Measurements from ENCODE around the gene MIOS.

Gene MIOS

GRCh38 chr7:7566651-7567611 lies at the start of gene MIOS:
Gene MIOS (plus strand): TSS chr7:7566884. CDS start chr7:7572476, 5,592 bp downstream.
- DNase-seq (ENCODE audit: low read depth in 2 of 2), result peak; percentile 69 to 73

DNA sequence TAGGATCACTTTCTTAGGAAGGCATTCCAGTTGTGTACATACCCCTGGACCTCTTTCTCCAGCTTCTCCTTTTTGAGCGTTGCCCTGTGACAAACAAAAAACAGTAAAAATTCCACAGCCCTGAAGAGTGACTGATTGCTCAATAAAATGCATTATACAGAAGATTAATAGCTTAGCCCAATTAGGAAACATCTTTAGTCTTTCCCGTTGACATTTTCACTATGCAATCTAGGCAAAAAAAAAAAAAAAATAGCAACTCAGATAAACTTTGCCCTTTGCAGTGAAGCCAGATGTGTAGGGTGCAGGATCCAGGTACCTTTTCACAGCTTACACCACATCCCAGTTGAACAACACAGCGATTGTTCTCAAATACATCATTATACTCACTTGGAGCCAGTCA lies 48.9 kb upstream of the MIOS start:
- DNase-seq (ENCODE audit: low read depth in 2 of 2), result no peak

- no peak for DNase-seq (ENCODE audit: low read depth in 2 of 2)
These were observed 47.6 kb upstream of the MIOS start for GRCh38 chr7:7519056-7519455.

- DNase-seq (ENCODE audit: low read depth in 2 of 2), result no peak
These were observed 47.2 kb upstream of the MIOS start for GRCh38 chr7:7519528-7519927.

GRCh38 chr7:7521259-7521658 lies 45.4 kb upstream of the MIOS start:
- no peak for DNase-seq (ENCODE audit: low read depth in 2 of 2)

DNA sequence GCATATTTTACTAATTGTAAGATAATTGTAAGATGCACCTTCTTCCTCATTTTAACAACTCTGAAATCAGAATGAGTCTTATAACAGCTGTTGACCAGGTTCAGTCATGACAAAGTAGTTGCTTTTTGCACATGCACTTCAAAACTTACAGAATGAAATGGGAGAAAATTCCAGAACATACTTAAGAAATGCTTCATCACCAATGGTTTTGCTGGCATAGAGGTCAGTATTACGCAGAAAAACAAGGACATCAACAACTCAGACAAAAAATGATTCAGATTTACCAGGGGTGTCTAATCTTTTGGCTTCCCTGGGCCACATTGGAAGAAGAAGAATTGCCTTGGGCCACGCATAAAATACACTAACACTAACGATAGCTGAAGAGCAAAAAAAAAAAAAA lies 44.3 kb upstream of the MIOS start:
- DNase-seq (ENCODE audit: low read depth in 2 of 2), result no peak

DNA sequence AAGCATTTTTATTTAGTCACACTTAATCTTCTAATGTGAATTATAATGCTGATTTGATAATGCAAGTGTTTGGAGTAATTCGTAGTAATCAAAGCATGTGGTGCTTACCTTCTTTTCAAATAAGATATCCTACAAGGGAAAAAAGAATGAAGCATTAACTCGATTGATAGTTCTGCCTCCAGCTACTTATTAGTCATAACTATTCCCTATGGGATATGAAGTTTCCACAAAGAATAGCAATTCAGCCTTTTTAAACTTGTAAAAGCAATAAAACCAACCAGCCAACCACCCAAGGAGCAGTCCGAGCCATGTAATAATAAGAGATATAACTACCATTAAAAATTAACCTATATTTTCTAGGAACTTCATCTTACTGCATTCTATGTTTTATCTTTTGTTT lies 42.6 kb upstream of the MIOS start:
- DNase-seq (ENCODE audit: low read depth in 2 of 2), result no peak

GRCh38 chr7:7526006-7526405 lies 40.7 kb upstream of the MIOS start:
- DNase-seq (ENCODE audit: low read depth in 2 of 2), result no peak

- DNase-seq (ENCODE audit: low read depth in 2 of 2), result no peak
These were observed 39.6 kb upstream of the MIOS start for GRCh38 chr7:7527047-7527446.

- DNase-seq (ENCODE audit: low read depth in 2 of 2), result no peak
These were observed 37.4 kb upstream of the MIOS start for GRCh38 chr7:7529328-7529727.

DNA sequence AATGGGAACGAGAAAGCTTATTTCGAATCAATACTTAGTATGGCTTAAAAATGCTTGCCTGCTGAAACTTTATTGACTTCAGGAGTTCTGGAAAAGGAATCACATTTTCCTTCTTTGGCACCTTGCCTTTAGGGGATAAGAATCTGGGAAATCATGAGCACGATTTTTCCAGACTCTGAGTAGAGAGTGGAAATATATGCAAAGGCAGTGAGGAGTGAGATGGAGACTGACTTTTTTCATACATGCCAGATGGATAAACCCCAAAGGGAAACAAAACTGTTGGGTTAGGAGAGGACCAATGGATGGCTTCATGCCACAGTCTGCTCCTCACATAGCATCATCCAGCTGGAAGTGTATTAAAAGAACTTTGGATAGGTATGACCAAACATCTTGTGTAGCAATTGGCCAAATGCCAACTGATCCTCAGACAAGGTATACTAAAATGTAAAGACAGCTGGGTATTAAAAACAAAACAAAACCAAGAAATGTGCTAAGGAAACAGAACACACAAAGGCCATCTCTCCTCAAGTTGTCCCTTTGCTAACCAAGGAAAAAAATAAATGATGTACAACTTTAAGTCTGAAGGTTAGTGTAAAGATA lies 32.8 kb upstream of the MIOS start:
- DNase-seq (ENCODE audit: low read depth in 2 of 2), result no peak

DNA sequence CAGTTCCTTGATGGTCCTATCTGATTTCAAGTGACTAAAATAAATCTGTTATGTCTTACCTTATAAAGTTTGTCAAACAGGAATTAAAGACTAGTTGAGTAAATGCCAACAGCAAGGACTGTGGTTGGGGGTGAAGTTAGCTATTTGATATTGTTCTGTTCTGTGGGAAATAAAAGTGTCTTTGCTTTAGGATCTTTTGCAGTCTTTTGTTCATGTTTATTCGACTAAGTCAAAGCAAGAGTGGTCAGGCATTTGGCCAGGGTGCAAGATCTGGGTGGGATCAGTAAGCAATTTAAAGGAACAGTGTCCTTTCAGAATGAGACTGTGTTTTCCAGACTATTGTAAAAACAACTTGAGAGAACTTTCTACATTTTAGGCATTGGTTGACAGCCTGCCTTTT lies 31.0 kb upstream of the MIOS start, which contains the start of gene COL28A1:
COL28A1 (minus strand) TSS at position 183 of the 400 bp plus-strand sequence. CDS start 2,998 bp downstream, outside the sequence.
- DNase-seq (ENCODE audit: low read depth in 2 of 2), result no peak

- no peak for DNase-seq (ENCODE audit: low read depth in 2 of 2)
These were observed 30.2 kb upstream of the MIOS start for GRCh38 chr7:7536396-7537019.

DNA sequence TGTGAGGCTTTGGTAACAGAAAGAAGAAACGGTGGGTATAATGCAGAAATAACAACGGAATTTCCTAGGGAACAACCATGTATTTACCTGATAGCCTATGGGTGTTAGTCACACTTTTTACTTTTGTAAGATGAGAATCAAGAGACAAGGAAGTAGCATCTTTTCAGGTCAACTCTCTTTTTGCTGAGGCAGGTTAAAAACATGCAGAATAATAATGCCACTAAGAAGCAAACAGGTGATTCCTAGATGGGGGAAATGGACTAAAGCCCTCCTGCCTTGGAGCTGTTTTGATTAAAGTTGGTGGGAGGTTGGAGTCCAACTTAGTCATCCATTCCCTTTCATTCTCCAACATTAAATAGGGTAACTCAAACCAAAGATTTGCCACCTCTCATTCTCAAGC lies 29.0 kb upstream of the MIOS start:
- no peak for DNase-seq (ENCODE audit: low read depth in 2 of 2)

DNA sequence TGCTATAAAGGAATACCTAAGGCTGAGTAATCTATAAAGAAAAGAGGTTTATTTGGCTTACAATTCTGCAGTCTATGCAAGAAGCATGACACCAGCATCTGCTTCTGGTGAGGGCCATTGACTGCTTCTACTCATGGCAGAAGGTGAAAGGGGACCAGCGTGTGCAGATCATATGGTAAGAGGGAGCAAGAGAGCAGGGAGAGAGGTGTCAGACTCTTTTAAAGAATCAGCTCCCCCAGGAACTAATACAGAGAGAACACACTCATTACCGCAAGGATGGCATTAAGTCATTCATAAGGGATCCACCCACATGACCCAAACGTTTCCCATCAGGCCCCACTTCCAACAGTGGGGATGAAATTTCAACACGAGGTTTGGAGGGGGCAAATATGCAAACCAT lies 27.5 kb upstream of the MIOS start:
- DNase-seq (ENCODE audit: low read depth in 2 of 2), result no peak

DNA sequence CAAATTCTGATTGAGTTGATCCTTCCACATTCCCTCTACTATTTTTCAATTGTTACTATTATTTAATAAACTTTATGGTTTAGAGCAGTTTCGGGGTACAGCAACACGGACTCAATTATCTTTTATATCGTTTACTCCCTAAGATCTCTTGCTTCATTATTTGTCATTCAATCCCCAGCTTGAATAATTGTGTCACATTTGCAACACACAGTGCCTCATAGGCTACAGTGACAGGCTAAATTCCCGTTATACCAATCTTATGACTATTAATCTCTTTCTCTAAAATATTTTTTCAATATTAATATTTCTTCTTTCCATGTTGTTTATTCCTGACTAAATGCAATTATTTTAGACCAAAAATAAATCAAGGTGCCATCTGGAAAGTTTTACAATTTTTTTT lies 27.0 kb upstream of the MIOS start:
- no peak for DNase-seq (ENCODE audit: low read depth in 2 of 2)

DNA sequence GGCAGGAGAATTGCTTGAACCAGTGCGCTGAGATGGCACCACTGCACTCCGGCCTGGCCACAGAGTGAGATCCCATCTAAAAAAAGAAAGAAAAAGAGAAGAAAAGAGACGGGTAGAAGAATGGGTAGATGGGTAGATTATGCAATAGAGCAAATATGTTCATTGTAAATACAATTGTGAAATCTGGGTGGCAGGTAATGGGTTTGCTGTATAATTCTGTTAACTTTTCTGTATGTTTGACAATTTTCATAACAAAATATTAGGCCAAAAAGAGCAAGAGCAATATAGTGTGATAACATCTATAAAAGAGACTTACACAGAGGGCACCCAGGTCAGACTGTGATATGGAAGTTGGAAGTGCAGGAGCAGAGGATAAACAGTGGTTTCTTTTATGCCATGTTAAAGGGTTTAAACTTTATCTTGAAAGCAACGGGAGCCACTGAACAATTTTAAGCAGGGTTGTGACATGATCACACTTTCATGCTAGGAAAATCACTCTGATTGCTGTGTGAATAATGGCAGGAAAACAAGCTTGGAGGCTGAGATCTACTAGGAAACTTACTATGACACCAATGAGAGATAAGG lies 24.3 kb upstream of the MIOS start:
- DNase-seq (ENCODE audit: low read depth in 2 of 2), result no peak

- DNase-seq (ENCODE audit: low read depth in 2 of 2), result no peak
These were observed 18.3 kb upstream of the MIOS start for GRCh38 chr7:7548407-7548806.

DNA sequence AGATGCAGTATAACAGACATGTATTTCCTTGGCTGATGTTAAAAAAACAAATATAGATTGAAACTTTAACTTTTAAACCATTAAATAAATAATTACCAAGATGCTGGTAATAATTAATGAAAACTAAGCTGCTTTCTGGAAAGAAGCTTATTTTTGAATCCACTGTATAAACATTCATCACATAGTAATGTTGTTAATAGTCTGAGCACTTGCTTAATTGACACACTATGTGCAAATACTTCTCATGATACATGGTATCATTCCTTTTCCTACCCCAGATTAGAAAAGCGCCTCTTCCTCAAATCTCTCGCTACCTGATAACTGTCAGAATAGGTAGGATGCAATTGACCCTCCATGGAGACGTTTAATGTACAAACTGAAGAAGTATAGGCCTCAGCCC lies 16.0 kb upstream of the MIOS start:
- no peak for DNase-seq (ENCODE audit: low read depth in 2 of 2)

DNA sequence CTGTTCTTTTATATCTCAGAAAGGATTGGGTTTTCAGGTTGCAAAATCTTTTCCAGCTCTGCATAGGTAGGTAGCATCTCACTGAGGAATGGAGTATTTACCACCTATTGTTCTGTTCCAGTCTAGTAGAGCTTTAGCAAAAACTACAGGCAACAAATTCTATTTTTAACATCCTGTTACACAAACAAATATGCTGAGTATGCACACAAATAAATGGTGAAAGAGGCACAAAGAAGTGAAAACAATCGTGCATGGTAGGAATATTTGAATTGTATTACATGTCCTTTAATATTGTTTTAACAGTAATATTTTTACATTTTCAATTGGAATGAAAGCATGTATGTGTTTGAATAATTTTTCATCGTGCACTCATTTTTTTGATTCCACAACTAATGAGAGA lies 14.5 kb upstream of the MIOS start:
- DNase-seq (ENCODE audit: low read depth in 2 of 2), result no peak

DNA sequence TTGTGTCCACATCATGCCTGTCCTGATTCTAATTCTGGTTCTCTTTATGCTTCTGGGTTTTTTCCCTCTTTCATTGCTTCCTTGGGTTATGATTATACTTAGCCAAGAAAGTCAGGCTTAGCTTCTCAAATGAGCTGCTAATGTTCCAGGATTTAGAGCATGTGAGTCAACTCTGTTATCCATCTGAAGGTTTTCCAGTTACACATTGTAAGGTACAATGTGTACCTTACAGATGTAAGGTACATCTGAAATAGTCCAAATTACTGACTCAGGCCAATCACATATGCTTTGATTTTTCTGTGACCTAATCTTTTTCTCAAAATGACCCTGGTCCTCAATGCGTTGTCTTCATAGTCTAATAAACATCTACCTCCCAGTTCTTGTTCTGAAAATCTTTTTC lies 13.3 kb upstream of the MIOS start:
- no peak for DNase-seq (ENCODE audit: low read depth in 2 of 2)

DNA sequence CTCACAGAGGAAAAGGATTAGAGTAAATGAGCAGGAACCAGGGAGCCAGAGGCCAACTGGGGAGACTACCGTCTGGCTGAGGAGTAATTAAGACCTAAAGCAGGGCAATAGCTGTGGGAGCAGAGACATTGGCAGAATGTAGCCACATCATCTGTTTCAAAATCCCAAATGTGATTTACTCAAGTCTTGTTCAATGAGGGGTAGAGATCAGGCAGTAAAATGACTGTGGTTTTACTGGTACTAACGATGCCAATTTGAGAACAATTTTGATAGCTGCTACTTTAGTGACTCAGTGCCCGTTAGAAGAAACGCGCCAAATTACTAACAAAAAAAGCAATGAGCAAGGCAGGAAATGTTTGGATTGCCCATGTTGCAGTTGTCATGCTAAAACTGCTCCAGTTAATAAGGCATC lies 12.7 kb upstream of the MIOS start:
- no peak for DNase-seq (ENCODE audit: low read depth in 2 of 2)
